H9 (cell line): ENCODE measurements around the gene C19orf81. TPM values are rescaled to one million over a fixed set of nuclear protein-coding genes. Genes with fewer than 3 reads are reported as not detected.
A peak's percentile ranks its signal among the peaks of the same experiment; 100 is the strongest.

Experiments used
- DNase-seq: peaks from one replicate; pipeline ENCODE4 v3.0.0-alpha.2; 2017
- H2AFZ ChIP-seq: one replicate; pipeline ENCODE4 v1.6.1; 2013; ENCODE audit warnings: mild to moderate bottlenecking, low read length, control low read depth, moderate library complexity
- H2AK5ac ChIP-seq: 2 replicates; pipeline ENCODE4 v1.6.1; 2013; ENCODE audit warnings: low read length, control low read depth, mixed read lengths; ENCODE audit not compliant: insufficient read length
- H2BK120ac ChIP-seq: one replicate; pipeline ENCODE4 v1.6.1; 2013; ENCODE audit warnings: low read depth, mild to moderate bottlenecking, low read length, control low read depth, inconsistent platforms; ENCODE audit not compliant: poor library complexity, severe bottlenecking
- H2BK12ac ChIP-seq: 2 replicates; pipeline ENCODE4 v1.6.1; 2013; ENCODE audit warnings: low read length, control low read depth, mixed read lengths, low read depth; ENCODE audit not compliant: insufficient read length
- H2BK15ac ChIP-seq: 2 replicates; pipeline ENCODE4 v1.6.1; 2013; ENCODE audit warnings: low read depth, low read length, control low read depth
- H2BK20ac ChIP-seq: one replicate; pipeline ENCODE4 v1.6.1; 2013; ENCODE audit warnings: low read depth, mild to moderate bottlenecking, low read length, control low read depth, inconsistent platforms; ENCODE audit not compliant: poor library complexity, severe bottlenecking
- H2BK5ac ChIP-seq: 2 replicates; pipeline ENCODE4 v1.6.1; 2013; ENCODE audit warnings: low read length, control low read depth, mixed read lengths; ENCODE audit not compliant: insufficient read length
- H3K14ac ChIP-seq: 2 replicates; pipeline ENCODE4 v1.6.1; 2013; ENCODE audit warnings: low read length, control low read depth; ENCODE audit not compliant: insufficient read depth
- H3K18ac ChIP-seq: 2 replicates; pipeline ENCODE4 v1.6.1; 2013; ENCODE audit warnings: low read depth, mild to moderate bottlenecking, mixed read lengths, low read length, control low read depth; ENCODE audit not compliant: insufficient read length
- H3K23ac ChIP-seq: 2 replicates; pipeline ENCODE4 v1.6.1; 2013; ENCODE audit warnings: low read length, control low read depth, mixed read lengths, low read depth; ENCODE audit not compliant: insufficient read length
- H3K23me2 ChIP-seq: 2 replicates; pipeline ENCODE4 v1.6.1; 2013; ENCODE audit warnings: low read depth, mild to moderate bottlenecking, mixed read lengths, low read length, control low read depth; ENCODE audit not compliant: insufficient read length, poor library complexity, severe bottlenecking
- H3K27ac ChIP-seq: 2 replicates; pipeline ENCODE4 v1.5.1; 2013; ENCODE audit warnings: low read length, control low read depth, mixed read lengths, low read depth; ENCODE audit not compliant: insufficient read length
- H3K27me3 ChIP-seq: 2 replicates; pipeline ENCODE4 v1.6.1; 2013; ENCODE audit warnings: low read length, control low read depth, inconsistent platforms; ENCODE audit not compliant: insufficient read depth
- H3K4ac ChIP-seq: 2 replicates; pipeline ENCODE4 v1.6.1; 2013; ENCODE audit warnings: low read depth, mild to moderate bottlenecking, control low read depth, inconsistent platforms, low read length, moderate library complexity
- H3K4me1 ChIP-seq: 2 replicates; pipeline ENCODE4 v1.6.1; 2013; ENCODE audit warnings: low read length, control low read depth, inconsistent platforms; ENCODE audit not compliant: insufficient read depth
- H3K4me2 ChIP-seq: 2 replicates; pipeline ENCODE4 v1.6.1; 2013; ENCODE audit warnings: low read length, control low read depth, mixed read lengths; ENCODE audit not compliant: insufficient read length, insufficient read depth
- H3K56ac ChIP-seq: 2 replicates; pipeline ENCODE4 v1.6.1; 2013; ENCODE audit warnings: low read depth, mild to moderate bottlenecking, mixed read lengths, low read length, control low read depth; ENCODE audit not compliant: insufficient read length
- H3K79me1 ChIP-seq: 2 replicates; pipeline ENCODE4 v1.6.1; 2013; ENCODE audit warnings: low read depth, mild to moderate bottlenecking, moderate library complexity, low read length, control low read depth, inconsistent platforms; ENCODE audit not compliant: insufficient read depth, poor library complexity, severe bottlenecking
- H3K79me2 ChIP-seq: 2 replicates; pipeline ENCODE4 v1.6.1; 2013; ENCODE audit warnings: low read length, control low read depth, inconsistent platforms; ENCODE audit not compliant: insufficient read depth
- H3K9ac ChIP-seq: 2 replicates; pipeline ENCODE4 v1.6.1; 2013; ENCODE audit warnings: low read length, control low read depth, mixed read lengths; ENCODE audit not compliant: insufficient read length; ENCODE audit errors: extremely low read depth
- H3K9me3 ChIP-seq: one replicate; pipeline ENCODE4 v1.6.1; 2013; ENCODE audit warnings: low read depth, low read length, inconsistent platforms; ENCODE audit not compliant: control insufficient read depth
- H3T11ph ChIP-seq: one replicate; pipeline ENCODE4 v1.6.1; 2013; ENCODE audit warnings: mild to moderate bottlenecking, low read length, control low read depth, inconsistent platforms
- H4K20me1 ChIP-seq: one replicate; pipeline ENCODE4 v1.6.1; 2013; ENCODE audit not compliant: control insufficient read depth, insufficient read length, insufficient read depth
- H4K5ac ChIP-seq: 2 replicates; pipeline ENCODE4 v1.6.1; 2013; ENCODE audit warnings: low read depth, mild to moderate bottlenecking, mixed read lengths, low read length, control low read depth; ENCODE audit not compliant: insufficient read length
- H4K8ac ChIP-seq: replicated peaks from 2 replicates; pipeline ENCODE4 v1.6.1; 2013; ENCODE audit warnings: low read length, control low read depth, mixed read lengths, low read depth; ENCODE audit not compliant: insufficient read length
- H4K91ac ChIP-seq: 2 replicates; pipeline ENCODE4 v1.6.1; 2013; ENCODE audit warnings: low read depth, mild to moderate bottlenecking, moderate library complexity, mixed read lengths, low read length, control low read depth; ENCODE audit not compliant: insufficient read length
- H3K27ac Mint-ChIP-seq, 3 experiments: 2 replicates in 2 of 3; 3 replicates in 1 of 3; pipeline ENCODE4 v1.8.0; 2020 to 2021; ENCODE audit warnings: mixed read lengths in 3 of 3, mild to moderate bottlenecking in 1 of 3, moderate library complexity in 1 of 3
- H3K27me3 Mint-ChIP-seq: 2 replicates; pipeline ENCODE4 v1.8.0; 2021; ENCODE audit warnings: low read depth, mild to moderate bottlenecking, moderate library complexity, mixed read lengths
- H3K36me3 Mint-ChIP-seq, 3 experiments: 2 replicates in 2 of 3; 3 replicates in 1 of 3; pipeline ENCODE4 v1.8.0; 2020 to 2021; ENCODE audit warnings: low read depth in 3 of 3, mixed read lengths in 3 of 3; ENCODE audit not compliant: insufficient read depth in 1 of 3
- H3K4me1 Mint-ChIP-seq, 2 experiments: 2 replicates each; pipeline ENCODE4 v1.8.0; 2020; ENCODE audit warnings: mixed read lengths in 2 of 2
- H3K4me3 Mint-ChIP-seq, 2 experiments: 2 replicates in 1 of 2; 3 replicates in 1 of 2; pipeline ENCODE4 v1.8.0; 2020 to 2021; ENCODE audit warnings: mild to moderate bottlenecking in 2 of 2, mixed read lengths in 2 of 2, moderate library complexity in 1 of 2
- H3K9me3 Mint-ChIP-seq, 2 experiments: 2 replicates in 1 of 2; 3 replicates in 1 of 2; pipeline ENCODE4 v1.8.0; 2020; ENCODE audit warnings: mild to moderate bottlenecking in 2 of 2, mixed read lengths in 2 of 2, moderate library complexity in 1 of 2
- CTCF ChIP-seq: fragments of 200-600 bp; sonication (generic); conservative IDR thresholded peaks from 3 replicates; pipeline ENCODE4 v1.8.0; 2021; ENCODE audit warnings: antibody characterized with exemption, mild to moderate bottlenecking
- WGBS: extraction: QIAGEN DNeasy Blood & Tissue Kit; methylation state at CpG from one replicate; pipeline ENCODE4 v1.1.7; 2013; ENCODE audit warnings: missing lambda C conversion rate, low lambda C conversion rate, mixed read lengths; ENCODE audit not compliant: insufficient read length; ENCODE audit errors: extremely low coverage; 5-methylcytosine and 5-hydroxymethylcytosine counted together
- total RNA-seq: library from RNA; stranded (reverse); gene quantifications from 2 replicates; pipeline ENCODE4 v1.2.1, GENCODE V29; 2021

C19orf81 gene
- total RNA-seq, 1 experiment from 2014 or later = 11.0 TPM

- DNase-seq = no peak
- H3K27ac ChIP-seq = no peak overlapping the region
- peaks cover 9% of the 10 kb centered on the region for H3K23me2 ChIP-seq
- H2AK5ac ChIP-seq = no peak overlapping the region
- H3K23ac ChIP-seq = no peak overlapping the region
- no peaks in the 10 kb centered on the region for H3K79me1 ChIP-seq
- H3K14ac ChIP-seq = no peak overlapping the region
- H3K4me3 Mint-ChIP-seq = peak overlapping the region; percentile 57 to 75; a peak in 3 of 5 replicates
- no peaks in the 10 kb centered on the region for H3K9me3 Mint-ChIP-seq
- no peak overlapping the region for H4K5ac ChIP-seq
- peaks cover 3 to 29% of the 10 kb centered on the region in 2 experiments for H3K4me1 Mint-ChIP-seq
- peaks cover 2% of the 10 kb centered on the region for H4K20me1 ChIP-seq
- H3K9ac ChIP-seq = no peak overlapping the region
- H2BK12ac ChIP-seq = no peak overlapping the region
- no peak overlapping the region for H3K18ac ChIP-seq
- H3K4me1 ChIP-seq = peaks cover 3% of the 10 kb centered on the region; the same call in 1 of the 2 replicates
- peak overlapping the region; percentile 61 for H3K4me2 ChIP-seq
- H3K79me2 ChIP-seq = no peaks in the 10 kb centered on the region
- no peak overlapping the region for H3K4ac ChIP-seq
- H3K56ac ChIP-seq = no peak overlapping the region
- H4K8ac ChIP-seq = no peak overlapping the region
- no peak overlapping the region for H2AFZ ChIP-seq
- no peak overlapping the region for H3T11ph ChIP-seq
- peaks cover 92% of the 10 kb centered on the region for H3K27me3 Mint-ChIP-seq
- H2BK20ac ChIP-seq = no peak overlapping the region
- no CpG with 5 or more reads among the region's 15 CpGs for WGBS
- no peak overlapping the region for H2BK15ac ChIP-seq
- no peaks in the 10 kb centered on the region for H3K36me3 Mint-ChIP-seq
- peaks cover 40% of the 10 kb centered on the region; the same call in 1 of the 2 replicates for H3K27me3 ChIP-seq
- no peaks in the 10 kb centered on the region for H3K9me3 ChIP-seq
- no peak for TF ChIP-seq CTCF
- H2BK5ac ChIP-seq = no peak overlapping the region
- H2BK120ac ChIP-seq = no peak overlapping the region
- no peak overlapping the region for H3K27ac Mint-ChIP-seq
- H4K91ac ChIP-seq = no peak overlapping the region
These were observed 46.8 kb downstream of the C19orf81 start for GRCh38 chr19:50696094-50696483.
